ENCODE results near the gene ELL2.

Gene ELL2

DNA sequence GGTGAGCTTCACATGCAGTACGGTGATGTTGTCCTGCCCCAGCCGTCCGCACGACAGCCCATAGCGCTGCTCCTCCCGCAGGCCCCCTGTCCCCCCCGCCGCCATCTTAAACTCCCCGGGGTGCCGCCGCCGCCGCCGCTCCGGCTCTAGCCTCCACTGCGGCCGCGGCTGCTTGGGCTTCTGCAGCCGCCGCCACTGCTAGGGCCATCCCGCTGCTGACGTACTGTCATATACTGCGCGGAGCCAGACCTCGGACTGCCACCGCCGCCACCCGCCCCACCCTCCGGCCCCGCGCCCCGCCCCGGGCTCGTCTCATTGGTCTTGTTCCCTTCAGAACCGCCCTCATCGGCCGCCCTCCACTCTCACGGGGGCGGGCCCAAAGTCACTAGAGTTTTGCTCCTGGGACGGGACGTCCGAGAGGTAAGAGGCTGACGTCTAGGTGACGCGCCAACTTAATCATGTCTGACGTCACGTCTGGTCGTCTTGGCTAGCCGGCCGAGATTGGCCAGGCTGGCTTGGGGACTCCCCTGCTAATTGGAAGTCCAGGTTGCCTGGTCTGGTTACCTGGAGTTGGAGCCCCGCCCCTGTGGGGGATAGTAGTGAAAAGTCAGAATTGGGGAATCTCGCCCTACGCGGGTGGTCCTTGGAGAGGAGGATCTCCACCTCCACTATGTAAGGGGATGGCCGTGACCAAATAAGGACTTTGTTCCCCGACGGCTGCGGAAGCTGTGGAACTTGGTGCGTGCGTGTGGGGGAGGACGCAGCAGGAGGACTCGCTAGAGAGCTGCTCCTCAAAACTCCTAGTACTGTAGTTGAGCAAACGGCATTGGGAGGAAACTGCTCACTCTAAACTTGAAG, at the start of gene ELL2:
Gene ELL2, minus strand, starts transcription at position 235 of the 858 bp plus-strand sequence. Its CDS starts 130 bp downstream, at position 105.
- peak; percentile 98 for DNase-seq (ENCODE audit: extremely low read depth, insufficient read length)
- Histone ChIP-seq H3K27me3 (replicated peaks; ENCODE audit: control insufficient read depth, insufficient read depth, low read length) (no peaks in the 10 kb centered on the region), H3K4me3 (replicated peaks; ENCODE audit: low read depth, low read length) (peak within 1 kb of the TSS; percentile 90), H3K36me3 (ENCODE audit: control insufficient read depth, insufficient read depth, low read length) (peaks cover 3% of the 10 kb centered on the region)
- TF ChIP-seq, protein P1, sequence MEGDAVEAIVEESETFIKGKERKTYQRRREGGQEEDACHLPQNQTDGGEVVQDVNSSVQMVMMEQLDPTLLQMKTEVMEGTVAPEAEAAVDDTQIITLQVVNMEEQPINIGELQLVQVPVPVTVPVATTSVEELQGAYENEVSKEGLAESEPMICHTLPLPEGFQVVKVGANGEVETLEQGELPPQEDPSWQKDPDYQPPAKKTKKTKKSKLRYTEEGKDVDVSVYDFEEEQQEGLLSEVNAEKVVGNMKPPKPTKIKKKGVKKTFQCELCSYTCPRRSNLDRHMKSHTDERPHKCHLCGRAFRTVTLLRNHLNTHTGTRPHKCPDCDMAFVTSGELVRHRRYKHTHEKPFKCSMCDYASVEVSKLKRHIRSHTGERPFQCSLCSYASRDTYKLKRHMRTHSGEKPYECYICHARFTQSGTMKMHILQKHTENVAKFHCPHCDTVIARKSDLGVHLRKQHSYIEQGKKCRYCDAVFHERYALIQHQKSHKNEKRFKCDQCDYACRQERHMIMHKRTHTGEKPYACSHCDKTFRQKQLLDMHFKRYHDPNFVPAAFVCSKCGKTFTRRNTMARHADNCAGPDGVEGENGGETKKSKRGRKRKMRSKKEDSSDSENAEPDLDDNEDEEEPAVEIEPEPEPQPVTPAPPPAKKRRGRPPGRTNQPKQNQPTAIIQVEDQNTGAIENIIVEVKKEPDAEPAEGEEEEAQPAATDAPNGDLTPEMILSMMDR (IDR thresholded peaks at IDR 0.05; ENCODE audit: insufficient read depth, low read length, poor library complexity, severe bottlenecking) = no peak

DNA sequence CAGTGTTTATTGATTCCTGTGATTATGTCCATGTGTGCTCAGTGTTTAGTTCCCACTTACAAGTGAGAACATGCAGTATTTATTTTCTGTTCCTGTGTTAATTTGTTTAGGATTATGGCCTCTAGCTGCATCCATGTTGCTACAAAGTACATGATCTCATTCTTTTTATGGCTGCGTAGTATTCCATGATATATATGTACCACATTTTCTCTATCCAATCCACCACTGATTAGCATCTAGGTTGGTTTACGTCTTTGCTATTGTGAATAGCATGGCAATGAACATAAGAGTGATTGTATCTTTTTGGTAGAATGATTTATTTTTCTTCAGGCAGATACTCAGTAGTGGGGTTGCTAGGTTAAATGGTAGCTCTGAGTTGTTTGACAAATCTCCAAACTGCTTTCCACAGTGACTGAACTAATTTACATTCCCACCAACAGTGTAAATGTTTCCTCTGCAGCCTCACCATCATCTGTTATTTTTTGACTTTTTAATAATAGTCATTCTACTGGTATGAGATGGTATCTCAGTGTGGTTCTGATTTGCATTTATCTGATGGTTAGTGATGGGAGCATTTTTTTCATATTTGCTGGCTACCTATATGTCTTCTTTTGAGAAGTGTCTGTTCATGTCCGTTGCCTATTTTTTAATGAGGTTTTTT, 47.5 kb upstream of the ELL2 start:
- no peak overlapping the region for H3K4me3 ChIP-seq (replicated peaks; ENCODE audit: low read depth, low read length)
- no peaks in the 10 kb centered on the region for H3K27me3 ChIP-seq (replicated peaks; ENCODE audit: control insufficient read depth, insufficient read depth, low read length)
- H3K36me3 ChIP-seq (ENCODE audit: control insufficient read depth, insufficient read depth, low read length) = no peaks in the 10 kb centered on the region
- DNase-seq (ENCODE audit: extremely low read depth, insufficient read length) = no peak
- TF ChIP-seq, protein P1 (IDR thresholded peaks at IDR 0.05; ENCODE audit: insufficient read depth, low read length, poor library complexity, severe bottlenecking) = no peak

DNA sequence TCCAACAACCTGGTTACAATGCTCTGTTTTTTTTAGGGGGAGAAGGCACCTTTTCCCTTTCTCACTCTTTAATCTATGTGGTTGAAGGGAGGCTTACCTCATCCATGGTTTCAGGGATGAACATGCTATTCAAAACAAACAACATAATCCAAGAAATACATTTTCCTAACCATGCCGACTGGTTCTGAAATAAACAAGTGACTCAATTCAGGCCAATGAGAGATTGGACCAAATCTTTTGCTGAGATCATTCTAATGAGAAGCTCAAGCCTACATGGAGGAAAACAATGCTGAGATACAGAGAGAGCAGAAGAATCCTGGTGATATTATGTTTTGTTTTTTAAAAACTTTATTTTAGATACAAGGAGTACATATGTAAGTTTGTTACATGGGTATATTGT, 46.8 kb upstream of the ELL2 start:
- DNase-seq (ENCODE audit: extremely low read depth, insufficient read length) = no peak
- TF ChIP-seq, protein P1 (IDR thresholded peaks at IDR 0.05; ENCODE audit: insufficient read depth, low read length, poor library complexity, severe bottlenecking) = no peak
- H3K27me3 ChIP-seq (replicated peaks; ENCODE audit: control insufficient read depth, insufficient read depth, low read length) = no peaks in the 10 kb centered on the region

DNA sequence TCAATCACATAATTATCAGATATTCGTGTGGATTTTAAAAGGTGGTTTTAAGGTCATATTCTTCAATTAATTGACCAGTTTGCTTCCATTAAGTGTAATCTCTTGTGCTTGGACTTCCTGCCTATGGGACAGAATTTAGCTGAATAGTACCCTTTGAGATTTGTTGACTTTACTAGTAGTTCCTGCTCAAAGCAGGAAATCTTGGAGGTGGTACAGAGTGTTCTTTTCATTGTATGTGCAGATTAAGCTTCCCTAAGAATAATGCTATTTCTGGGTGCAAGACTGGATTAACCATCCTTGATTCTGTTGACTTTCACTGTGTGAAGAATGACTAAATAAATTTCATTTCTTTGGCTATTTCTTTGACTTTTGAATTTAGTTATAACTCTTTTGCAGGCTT, 45.4 kb upstream of the ELL2 start:
- TF ChIP-seq, protein P1 (IDR thresholded peaks at IDR 0.05; ENCODE audit: insufficient read depth, low read length, poor library complexity, severe bottlenecking) = no peak
- H3K27me3 ChIP-seq (replicated peaks; ENCODE audit: control insufficient read depth, insufficient read depth, low read length) = no peaks in the 10 kb centered on the region
- H3K36me3 ChIP-seq (ENCODE audit: control insufficient read depth, insufficient read depth, low read length) = no peaks in the 10 kb centered on the region
- no peak overlapping the region for H3K4me3 ChIP-seq (replicated peaks; ENCODE audit: low read depth, low read length)
- no peak for DNase-seq (ENCODE audit: extremely low read depth, insufficient read length)

More for the DNA sequence above, 46.8 kb upstream of the ELL2 start:
- H3K4me3 ChIP-seq (replicated peaks; ENCODE audit: low read depth, low read length) = no peak overlapping the region
- no peaks in the 10 kb centered on the region for H3K36me3 ChIP-seq (ENCODE audit: control insufficient read depth, insufficient read depth, low read length)

DNA sequence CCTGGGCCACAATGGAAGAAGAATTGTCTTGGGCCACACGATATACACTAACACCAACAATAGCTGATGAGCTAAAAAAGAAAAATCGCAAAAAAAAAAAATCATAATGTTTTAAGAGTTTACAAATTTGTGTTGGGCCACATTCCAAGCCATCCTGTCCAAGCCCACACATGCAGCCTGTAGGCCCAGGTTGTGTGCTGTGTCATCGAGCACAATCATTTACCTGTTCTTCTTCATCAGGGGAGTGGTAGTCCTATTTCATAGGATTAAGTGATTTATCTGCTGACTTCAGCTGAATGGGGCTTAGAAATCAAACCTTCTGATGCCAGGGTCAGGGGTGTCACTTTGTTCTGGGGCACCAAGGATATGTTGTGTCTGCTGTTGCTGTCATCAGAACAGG, 44.6 kb upstream of the ELL2 start:
- no peak for DNase-seq (ENCODE audit: extremely low read depth, insufficient read length)
- H3K4me3 ChIP-seq (replicated peaks; ENCODE audit: low read depth, low read length) = no peak overlapping the region
- no peaks in the 10 kb centered on the region for H3K27me3 ChIP-seq (replicated peaks; ENCODE audit: control insufficient read depth, insufficient read depth, low read length)
- no peaks in the 10 kb centered on the region for H3K36me3 ChIP-seq (ENCODE audit: control insufficient read depth, insufficient read depth, low read length)
- TF ChIP-seq, protein P1 (IDR thresholded peaks at IDR 0.05; ENCODE audit: insufficient read depth, low read length, poor library complexity, severe bottlenecking) = no peak

Measured in GM06990 (cell line).